GM18868 (cell line): Measurements from ENCODE around the gene RIPK3.
A peak's percentile ranks its signal among the peaks of the same experiment; 100 is the strongest.

Experiments
- ATAC-seq: cut with Tn5 transposase; IDR thresholded peaks from one replicate; pipeline ENCODE4 v1.9.1; 2021; ENCODE audit warnings: mild to moderate bottlenecking, moderate library complexity; ENCODE audit not compliant: unreplicated experiment

The RIPK3 gene

GRCh38 chr14:24308342-24309124 lies 31.3 kb downstream of the RIPK3 start:
- ATAC-seq: no peak

- no peak for ATAC-seq
These were observed 32.0 kb downstream of the RIPK3 start, which contains the start of gene CIDEB for GRCh38 chr14:24307575-24308341. Gene CIDEB (minus strand): TSS chr14:24307977. CDS start chr14:24307858, 119 bp downstream.

- no peak for ATAC-seq
These were observed 32.6 kb downstream of the RIPK3 start for GRCh38 chr14:24307156-24307574.

- no peak for ATAC-seq
These were observed 35.8 kb downstream of the RIPK3 start for GRCh38 chr14:24304019-24304387.

GRCh38 chr14:24300326-24300980 lies 39.3 kb downstream of the RIPK3 start:
- ATAC-seq: no peak

- peak; percentile 63 for ATAC-seq
These were observed 40.3 kb downstream of the RIPK3 start, which contains the start of the genes DHRS1 and NOP9 for GRCh38 chr14:24299255-24300191. Gene DHRS1 (minus strand): TSS chr14:24299780. CDS start chr14:24299106, 674 bp downstream. Gene NOP9 (plus strand): TSS chr14:24299850. CDS start chr14:24299955, 105 bp downstream.

GRCh38 chr14:24298892-24299254 lies 40.9 kb downstream of the RIPK3 start:
- ATAC-seq: peak; percentile 3

GRCh38 chr14:24297190-24297964 lies 42.4 kb downstream of the RIPK3 start:
- peak; percentile 29 for ATAC-seq

- peak; percentile 74 for ATAC-seq
These were observed 43.2 kb downstream of the RIPK3 start for GRCh38 chr14:24296341-24297157.

GRCh38 chr14:24293525-24293924 lies 46.3 kb downstream of the RIPK3 start:
- no peak for ATAC-seq

- no peak for ATAC-seq
These were observed 47.5 kb downstream of the RIPK3 start for GRCh38 chr14:24292118-24292807.

GRCh38 chr14:24291446-24292117 lies 48.2 kb downstream of the RIPK3 start:
- no peak for ATAC-seq

GRCh38 chr14:24290746-24291145 lies 49.0 kb downstream of the RIPK3 start:
- no peak for ATAC-seq

GRCh38 chr14:24289649-24290280 lies 50.0 kb downstream of the RIPK3 start:
- ATAC-seq: peak; percentile 88

GRCh38 chr14:24286996-24287395 lies 52.8 kb downstream of the RIPK3 start:
- no peak for ATAC-seq
